ENCODE results near the gene CYP4X1. TPM values are rescaled to one million over a fixed set of nuclear protein-coding genes. Genes with fewer than 3 reads are reported as not detected.
"Not testable (repeated sequence)": the region's sequence is repeated elsewhere in the genome, so short reads cannot be mapped to it uniquely, and the experiment has no call there.

Gene CYP4X1
- total and polyA plus RNA-seq, 4 experiments from 2014 or later: not detected

DNA sequence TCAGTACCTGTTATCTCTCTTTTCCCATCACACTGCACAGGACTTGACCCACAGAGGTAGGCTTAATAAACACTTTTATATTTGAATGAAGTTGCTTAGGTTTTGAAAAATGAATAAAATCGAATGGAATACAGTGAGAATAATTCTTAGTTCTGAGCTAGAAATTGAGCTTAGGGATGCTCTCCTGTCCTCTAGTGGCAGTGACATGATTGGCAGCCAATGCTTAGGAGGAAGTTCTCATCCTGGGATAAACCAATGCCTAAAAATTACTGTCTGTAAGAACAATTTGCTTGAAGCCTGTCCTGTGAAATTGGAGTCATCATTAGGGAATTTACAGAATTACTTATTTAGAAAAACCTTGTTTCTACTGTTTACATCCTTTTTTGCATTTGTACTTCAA lies 21.3 kb upstream of the CYP4X1 start:
- no peak overlapping the region for H3K27ac ChIP-seq (ENCODE audit: low read depth, low read length)
- ChIA-PET POLR2A (ENCODE audit: partially characterized antibody) (no interaction called here), CTCF (ENCODE audit: partially characterized antibody) (no interaction called here)
- no peaks in the 10 kb centered on the region for H3K9me3 ChIP-seq (ENCODE audit: control insufficient read depth in 1 of 2, low read length in 2 of 2)
- peaks cover 0 to 2% (median 0%) of the 10 kb centered on the region in 8 donors for H3K9me3 Mint-ChIP-seq
- H3K27me3 Mint-ChIP-seq: peaks cover 22 to 31% of the 10 kb centered on the region in 2 donors
- H3K36me3 Mint-ChIP-seq: no peaks in the 10 kb centered on the region
- no peak overlapping the region for H3K27ac Mint-ChIP-seq
- H3K4me3 Mint-ChIP-seq: no peak overlapping the region
- H3K4me1 ChIP-seq (ENCODE audit: insufficient read depth, low read length): no peaks in the 10 kb centered on the region
- intact Hi-C loops (cut with micrococcal nuclease): no loop called here
- H3K4me1 Mint-ChIP-seq: no peaks in the 10 kb centered on the region
- no peaks in the 10 kb centered on the region for H3K36me3 ChIP-seq (ENCODE audit: insufficient read depth, low read length)
- DNase-seq: no peak
- no peaks in the 10 kb centered on the region for H3K27me3 ChIP-seq (ENCODE audit: insufficient read depth, low read length)
- no peak overlapping the region for H3K4me3 ChIP-seq (ENCODE audit: low read length in 2 of 2)

DNA sequence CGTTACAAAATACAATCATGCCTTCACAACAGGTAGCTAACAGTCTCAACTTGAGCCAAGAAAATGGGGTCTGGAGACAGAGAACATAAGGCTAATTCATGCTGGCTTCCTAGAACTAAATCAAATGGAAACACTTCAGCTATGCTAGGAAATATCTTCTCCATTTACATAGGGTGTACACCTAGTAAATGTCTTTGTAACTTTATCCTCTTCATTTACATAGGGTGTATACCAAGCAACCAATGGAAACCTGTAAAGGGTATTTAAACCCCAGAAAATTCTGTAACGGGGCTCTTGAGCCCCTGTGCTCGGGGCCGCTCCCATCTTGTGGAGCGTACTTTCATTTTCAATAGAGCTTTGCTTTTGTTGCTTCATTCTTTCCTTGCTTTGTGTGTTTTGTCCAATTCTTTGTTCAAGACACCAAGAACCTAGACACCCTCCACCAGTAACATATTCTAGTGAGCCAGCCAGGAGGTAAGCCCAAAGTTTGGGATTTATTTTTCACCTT lies 19.5 kb upstream of the CYP4X1 start:
- Histone ChIP-seq H3K4me3 (ENCODE audit: low read length in 2 of 2) (no peak overlapping the region), H3K9me3 (ENCODE audit: control insufficient read depth in 1 of 2, low read length in 2 of 2) (no peaks in the 10 kb centered on the region), H3K27me3 (ENCODE audit: insufficient read depth, low read length) (no peaks in the 10 kb centered on the region), H3K27ac (ENCODE audit: low read depth, low read length) (no peak overlapping the region), H3K4me1 (ENCODE audit: insufficient read depth, low read length) (no peaks in the 10 kb centered on the region), H3K36me3 (ENCODE audit: insufficient read depth, low read length) (no peaks in the 10 kb centered on the region)
- ChIA-PET CTCF (ENCODE audit: partially characterized antibody) (no interaction called here), POLR2A (ENCODE audit: partially characterized antibody) (no interaction called here)
- no peak overlapping the region for H3K27ac Mint-ChIP-seq
- H3K4me3 Mint-ChIP-seq: no peak overlapping the region
- intact Hi-C loops (cut with micrococcal nuclease): no loop called here
- H3K9me3 Mint-ChIP-seq: peaks cover 0 to 2% (median 0%) of the 10 kb centered on the region in 8 donors
- peaks cover 22 to 31% of the 10 kb centered on the region in 2 donors for H3K27me3 Mint-ChIP-seq
- H3K4me1 Mint-ChIP-seq: no peaks in the 10 kb centered on the region
- no peak for DNase-seq
- H3K36me3 Mint-ChIP-seq: no peaks in the 10 kb centered on the region

DNA sequence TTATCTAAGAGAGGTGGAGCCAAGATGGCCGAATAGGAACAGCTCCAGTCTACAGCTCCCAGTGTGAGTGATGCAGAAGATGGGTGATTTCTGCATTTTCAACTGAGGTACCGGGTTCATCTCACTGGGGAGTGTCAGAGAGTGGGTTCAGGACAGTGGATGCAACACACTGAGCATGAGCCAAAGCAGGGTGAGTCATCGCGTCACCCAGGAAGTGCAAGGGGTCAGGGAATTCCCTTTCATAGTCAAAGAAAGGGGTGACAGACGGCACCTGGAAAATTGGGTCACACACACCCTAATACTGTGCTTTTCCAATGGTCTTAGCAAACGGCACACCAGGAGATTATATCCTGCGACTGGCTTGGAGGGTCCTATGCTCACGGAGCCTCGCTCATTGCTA lies 17.0 kb upstream of the CYP4X1 start:
- intact Hi-C loops (cut with micrococcal nuclease); H3K4me3 ChIP-seq (ENCODE audit: low read length in 2 of 2); H3K36me3 Mint-ChIP-seq; H3K4me1 ChIP-seq (ENCODE audit: insufficient read depth, low read length); H3K27ac ChIP-seq (ENCODE audit: low read depth, low read length); H3K9me3 Mint-ChIP-seq; H3K27me3 ChIP-seq (ENCODE audit: insufficient read depth, low read length); H3K36me3 ChIP-seq (ENCODE audit: insufficient read depth, low read length); H3K27ac Mint-ChIP-seq; CTCF ChIA-PET (ENCODE audit: partially characterized antibody); POLR2A ChIA-PET (ENCODE audit: partially characterized antibody); H3K4me3 Mint-ChIP-seq; DNase-seq; H3K9me3 ChIP-seq (ENCODE audit: control insufficient read depth in 1 of 2, low read length in 2 of 2); H3K4me1 Mint-ChIP-seq: not testable (repeated sequence)
- H3K27me3 Mint-ChIP-seq: peaks cover 16 to 17% of the 10 kb centered on the region in 2 donors

DNA sequence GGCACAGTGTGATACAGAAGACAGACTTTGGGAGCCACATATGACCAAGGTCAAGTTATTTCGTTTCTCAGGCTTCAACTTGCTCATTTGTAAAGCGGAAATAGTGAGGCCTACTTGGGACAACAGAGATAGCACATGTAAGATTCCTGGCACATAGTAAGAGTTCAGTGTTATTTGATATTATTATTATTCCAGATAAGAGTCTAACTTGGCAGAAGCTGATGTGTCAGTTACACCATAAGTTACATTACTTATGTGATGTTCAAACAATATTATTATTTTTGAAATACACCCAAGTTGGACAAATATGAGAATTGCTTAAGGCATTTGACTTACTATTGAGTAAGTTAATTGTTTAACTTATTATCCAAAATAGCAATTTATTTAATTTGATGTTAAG lies 10.2 kb upstream of the CYP4X1 start:
- Mint-ChIP-seq H3K36me3 (no peaks in the 10 kb centered on the region), H3K4me3 (no peak overlapping the region), H3K4me1 (no peaks in the 10 kb centered on the region), H3K27ac (no peak overlapping the region), H3K27me3 (peaks cover 10 to 15% of the 10 kb centered on the region in 2 donors), H3K9me3 (peaks cover 0 to 2% (median 0%) of the 10 kb centered on the region in 8 donors)
- no peak for DNase-seq
- no peak overlapping the region for H3K4me3 ChIP-seq (ENCODE audit: low read length in 2 of 2)
- no peaks in the 10 kb centered on the region for H3K9me3 ChIP-seq (ENCODE audit: control insufficient read depth in 1 of 2, low read length in 2 of 2)
- no peaks in the 10 kb centered on the region for H3K27me3 ChIP-seq (ENCODE audit: insufficient read depth, low read length)
- H3K4me1 ChIP-seq (ENCODE audit: insufficient read depth, low read length): no peaks in the 10 kb centered on the region
- POLR2A ChIA-PET (ENCODE audit: partially characterized antibody): no interaction called here
- intact Hi-C loops (cut with micrococcal nuclease): no loop called here
- no peaks in the 10 kb centered on the region for H3K36me3 ChIP-seq (ENCODE audit: insufficient read depth, low read length)
- CTCF ChIA-PET (ENCODE audit: partially characterized antibody): no interaction called here
- no peak overlapping the region for H3K27ac ChIP-seq (ENCODE audit: low read depth, low read length)

DNA sequence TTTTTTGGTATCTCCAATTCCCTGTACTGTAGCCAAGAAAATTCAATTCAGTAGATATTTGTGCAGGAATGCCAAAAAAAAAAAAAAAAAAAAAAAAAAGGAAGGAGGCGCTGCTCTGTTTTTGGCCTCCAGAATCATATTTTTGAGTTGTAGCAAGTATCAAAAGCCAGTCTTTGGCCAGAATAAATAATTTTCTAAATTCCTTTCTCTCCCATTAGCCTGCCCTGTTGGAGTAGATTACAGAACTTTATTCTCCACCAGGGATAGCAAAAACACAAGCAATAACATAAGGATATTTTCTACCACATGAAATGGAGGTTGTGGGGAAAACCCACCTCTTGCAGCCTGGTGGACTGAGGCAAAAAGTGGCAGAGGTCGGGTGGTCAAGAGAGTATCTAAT lies 2.4 kb upstream of the CYP4X1 start:
- ChIA-PET CTCF (ENCODE audit: partially characterized antibody) (no interaction called here), POLR2A (ENCODE audit: partially characterized antibody) (no interaction called here)
- Histone ChIP-seq H3K36me3 (ENCODE audit: insufficient read depth, low read length) (no peaks in the 10 kb centered on the region), H3K27me3 (ENCODE audit: insufficient read depth, low read length) (no peaks in the 10 kb centered on the region), H3K4me1 (ENCODE audit: insufficient read depth, low read length) (no peaks in the 10 kb centered on the region), H3K4me3 (ENCODE audit: low read length in 2 of 2) (no peak overlapping the region), H3K9me3 (ENCODE audit: control insufficient read depth in 1 of 2, low read length in 2 of 2) (no peaks in the 10 kb centered on the region), H3K27ac (ENCODE audit: low read depth, low read length) (no peak overlapping the region)
- Mint-ChIP-seq H3K36me3 (no peaks in the 10 kb centered on the region), H3K27ac (no peak overlapping the region), H3K9me3 (peaks cover 0 to 2% (median 0%) of the 10 kb centered on the region in 8 donors), H3K27me3 (peaks cover 25 to 33% of the 10 kb centered on the region in 2 donors), H3K4me3 (no peak overlapping the region), H3K4me1 (peaks cover 0 to 3% (median 0%) of the 10 kb centered on the region in 4 donors)
- intact Hi-C loops (cut with micrococcal nuclease): no loop called here
- DNase-seq: no peak

DNA sequence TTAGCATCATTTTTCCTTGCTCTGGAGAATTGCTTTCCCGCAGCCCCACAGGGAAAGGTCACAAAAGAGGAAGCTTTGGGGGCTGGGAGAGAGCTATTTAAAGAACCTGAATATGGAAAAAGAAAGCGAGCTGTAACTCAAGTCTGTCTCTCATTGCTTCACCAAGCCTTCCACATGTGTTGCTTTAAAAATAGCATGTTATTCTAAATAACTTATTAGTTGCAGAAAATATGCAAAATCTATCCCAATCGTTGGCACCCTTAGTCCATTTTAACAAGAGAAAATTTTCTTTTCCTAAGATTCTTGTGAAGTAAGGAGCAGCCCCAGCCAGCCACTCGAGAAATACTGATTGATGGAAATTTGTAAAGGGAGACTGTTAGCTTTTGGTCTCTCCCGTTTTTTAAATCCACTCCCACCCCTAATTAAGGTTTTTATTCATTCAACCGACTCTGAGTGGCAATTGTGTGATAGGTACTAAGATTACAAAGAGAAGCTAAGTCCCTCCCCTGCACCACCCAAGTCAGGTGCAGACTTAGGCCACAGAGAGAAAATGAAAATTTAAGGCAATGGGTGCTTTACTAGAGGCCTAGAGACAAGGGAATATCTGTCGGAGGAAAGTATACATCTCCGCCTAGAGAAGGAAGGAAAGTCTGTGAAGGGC lies 802 bp downstream of the CYP4X1 start:
- H3K27ac Mint-ChIP-seq: no peak overlapping the region
- H3K27me3 ChIP-seq (ENCODE audit: insufficient read depth, low read length): no peaks in the 10 kb centered on the region
- ChIA-PET CTCF (ENCODE audit: partially characterized antibody) (no interaction called here), POLR2A (ENCODE audit: partially characterized antibody) (no interaction called here)
- DNase-seq: no peak
- no peak overlapping the region for H3K27ac ChIP-seq (ENCODE audit: low read depth, low read length)
- peak overlapping the region in 1 of 8 donors; percentile 35 for H3K4me3 Mint-ChIP-seq
- H3K9me3 ChIP-seq (ENCODE audit: control insufficient read depth in 1 of 2, low read length in 2 of 2): no peaks in the 10 kb centered on the region
- H3K9me3 Mint-ChIP-seq: peaks cover 0 to 2% (median 0%) of the 10 kb centered on the region in 8 donors
- H3K4me1 Mint-ChIP-seq: peaks cover 0 to 3% (median 0%) of the 10 kb centered on the region in 4 donors
- H3K36me3 ChIP-seq (ENCODE audit: insufficient read depth, low read length): no peaks in the 10 kb centered on the region
- no peaks in the 10 kb centered on the region for H3K36me3 Mint-ChIP-seq
- H3K4me3 ChIP-seq (ENCODE audit: low read length in 2 of 2): no peak overlapping the region
- intact Hi-C loops (cut with micrococcal nuclease): no loop called here
- no peaks in the 10 kb centered on the region for H3K4me1 ChIP-seq (ENCODE audit: insufficient read depth, low read length)
- H3K27me3 Mint-ChIP-seq: peaks cover 26 to 29% of the 10 kb centered on the region in 2 donors

DNA sequence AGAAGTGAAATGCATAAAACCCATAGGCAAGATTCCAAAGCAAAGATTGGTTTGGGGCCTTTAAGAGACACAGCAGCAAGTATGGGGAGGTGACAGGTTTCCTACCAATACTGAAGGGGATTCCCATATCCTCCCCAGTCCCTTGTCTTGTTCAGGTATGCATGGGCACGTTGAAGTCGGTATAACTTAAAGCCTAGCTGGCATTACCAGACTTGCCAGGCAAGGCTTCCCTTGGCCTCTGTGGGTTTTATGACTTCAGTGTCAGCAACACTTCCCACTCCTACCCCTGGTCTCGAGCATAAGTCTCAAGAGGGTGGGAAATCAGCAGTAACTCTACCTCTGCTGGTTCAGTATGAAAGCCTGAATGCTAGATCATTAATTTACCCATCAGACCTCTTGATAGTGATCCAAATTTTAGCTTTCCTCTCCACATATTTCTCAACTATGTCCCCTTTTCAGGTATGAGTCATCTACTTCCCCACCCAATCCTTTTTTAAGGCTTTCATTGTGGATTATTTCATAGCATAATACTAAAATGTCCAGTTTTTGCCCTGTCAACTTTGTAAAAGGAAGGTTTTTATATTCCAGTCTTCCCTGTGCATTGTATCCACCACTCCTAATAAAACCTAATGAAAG lies 6.8 kb downstream of the CYP4X1 start:
- no peak for DNase-seq
- H3K4me1 ChIP-seq (ENCODE audit: insufficient read depth, low read length): no peaks in the 10 kb centered on the region
- POLR2A ChIA-PET (ENCODE audit: partially characterized antibody): no interaction called here
- CTCF ChIA-PET (ENCODE audit: partially characterized antibody): no interaction called here
- no peaks in the 10 kb centered on the region for H3K9me3 Mint-ChIP-seq
- H3K27me3 ChIP-seq (ENCODE audit: insufficient read depth, low read length): no peaks in the 10 kb centered on the region
- H3K4me3 ChIP-seq (ENCODE audit: low read length in 2 of 2): no peak overlapping the region
- H3K27me3 Mint-ChIP-seq: peaks cover 13 to 20% of the 10 kb centered on the region in 2 donors
- no peaks in the 10 kb centered on the region for H3K36me3 Mint-ChIP-seq
- H3K4me3 Mint-ChIP-seq: no peak overlapping the region
- intact Hi-C loops (cut with micrococcal nuclease): no loop called here
- H3K9me3 ChIP-seq (ENCODE audit: control insufficient read depth in 1 of 2, low read length in 2 of 2): no peaks in the 10 kb centered on the region
- H3K27ac Mint-ChIP-seq: no peak overlapping the region
- H3K36me3 ChIP-seq (ENCODE audit: insufficient read depth, low read length): no peaks in the 10 kb centered on the region
- no peaks in the 10 kb centered on the region for H3K4me1 Mint-ChIP-seq
- H3K27ac ChIP-seq (ENCODE audit: low read depth, low read length): no peak overlapping the region

Data from CD4-positive, alpha-beta memory T cell (primary cell).